NAMALWA (cell line): ENCODE measurements around the gene AVPR2.
A peak's percentile ranks its signal among the peaks of the same experiment; 100 is the strongest.

Source experiments
- DNase-seq: peaks from one replicate; pipeline ENCODE4 v3.0.0-alpha.2; 2015; ENCODE audit warnings: low spot score

AVPR2 gene

DNA sequence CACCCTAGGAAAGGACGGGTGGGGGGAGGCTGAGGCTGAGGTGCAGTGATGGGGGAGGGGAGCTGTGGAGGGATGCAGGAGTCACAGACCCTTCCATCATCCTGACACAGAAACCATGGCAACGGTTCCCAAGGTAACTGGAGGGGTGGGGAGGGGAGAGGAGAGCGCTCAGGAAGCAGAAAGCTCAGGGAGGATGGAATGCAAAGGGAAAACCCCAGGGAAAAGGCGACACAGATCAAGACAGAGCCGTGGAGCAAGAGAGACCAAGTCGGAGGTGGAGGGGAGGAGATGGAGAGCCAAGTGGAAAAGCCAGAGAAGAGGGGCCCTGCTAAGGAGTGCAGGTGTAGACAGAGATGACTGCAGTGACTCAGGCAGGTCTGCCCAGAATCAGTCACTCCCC, 33.0 kb upstream of the AVPR2 start:
- no peak for DNase-seq

DNA sequence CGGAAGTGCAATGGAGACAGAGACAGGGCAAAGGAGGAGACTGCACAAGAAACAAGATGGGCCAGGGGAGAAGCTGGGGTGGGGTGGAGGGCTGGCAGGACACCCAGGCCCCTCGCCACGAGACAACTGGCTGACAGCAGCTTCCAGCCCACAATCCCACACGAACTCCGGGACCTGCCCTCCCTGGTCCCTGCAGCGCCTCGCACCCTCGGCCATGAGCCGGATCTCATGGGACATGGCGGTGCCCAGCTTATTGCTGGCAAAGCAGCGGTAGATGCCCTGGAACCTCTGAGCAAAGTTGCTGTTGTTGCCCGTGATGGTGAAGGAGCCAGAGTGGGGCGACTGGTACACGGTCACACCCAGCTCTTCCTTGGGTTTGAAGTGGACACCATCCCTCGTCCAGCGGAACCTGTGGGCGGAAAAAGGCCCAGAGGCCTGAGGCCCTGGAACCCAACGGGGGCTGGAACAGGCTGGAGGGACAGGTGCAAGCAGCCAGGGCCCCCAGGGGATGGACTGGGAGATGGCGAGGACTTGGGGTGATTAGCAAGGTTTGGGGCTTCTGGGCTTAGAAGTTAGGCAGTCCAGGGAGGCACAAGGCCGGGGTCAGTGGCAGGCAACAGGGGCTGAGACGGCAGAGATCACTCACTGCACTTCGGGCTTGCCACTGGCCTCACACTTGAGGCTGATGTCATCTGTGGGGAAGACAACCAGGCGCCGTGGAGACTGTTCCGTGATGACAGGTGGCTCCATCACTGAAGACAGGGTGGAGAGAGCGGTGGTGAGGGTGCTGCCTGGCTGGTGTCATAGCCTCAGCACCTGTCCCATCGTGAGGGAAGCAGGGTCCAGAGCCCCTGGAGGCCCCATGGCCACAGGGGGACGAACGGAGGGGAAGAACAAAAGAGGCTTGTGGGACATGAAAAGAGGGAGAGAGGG, 32.3 kb upstream of the AVPR2 start:
- DNase-seq, result no peak

DNA sequence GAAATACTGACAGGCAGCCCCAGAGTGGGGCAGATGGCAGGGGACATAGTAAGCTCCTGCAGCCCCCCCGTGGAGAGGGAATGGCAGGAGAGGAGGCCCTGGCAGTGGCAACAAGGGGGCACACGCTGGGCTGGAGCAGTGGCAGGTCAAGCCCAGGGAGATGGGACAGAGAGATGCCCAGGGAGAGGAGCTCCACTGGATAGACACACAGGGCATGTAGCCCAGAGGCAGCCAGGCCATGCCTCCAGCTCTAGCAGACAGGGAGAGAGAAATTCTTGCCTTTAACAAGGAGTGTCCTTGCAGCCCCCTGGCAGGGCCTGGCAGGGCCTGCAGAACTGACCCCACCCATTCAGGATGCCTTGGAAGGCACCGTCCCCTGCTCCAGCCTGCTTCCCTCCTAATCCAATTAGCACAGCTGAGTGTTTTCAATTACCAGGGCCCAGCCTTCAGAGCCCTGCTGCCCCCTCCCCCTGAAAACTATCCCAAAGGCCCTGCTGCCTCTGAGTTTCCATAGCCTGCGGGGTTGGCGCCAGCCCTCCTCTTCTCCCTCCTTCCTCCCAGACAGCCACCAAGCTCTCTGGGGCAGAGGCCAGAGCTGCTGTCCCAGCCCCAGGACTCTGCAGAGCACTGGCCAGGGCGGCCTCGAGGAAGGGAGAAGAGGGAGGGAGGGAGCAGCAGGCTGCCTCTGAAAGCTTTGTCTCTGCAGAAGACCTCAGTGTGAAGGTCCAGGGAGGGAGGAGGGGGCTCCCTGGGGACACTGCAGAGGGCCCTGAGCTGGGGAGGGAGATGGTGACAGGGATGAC, 31.0 kb upstream of the AVPR2 start:
- no peak for DNase-seq

DNA sequence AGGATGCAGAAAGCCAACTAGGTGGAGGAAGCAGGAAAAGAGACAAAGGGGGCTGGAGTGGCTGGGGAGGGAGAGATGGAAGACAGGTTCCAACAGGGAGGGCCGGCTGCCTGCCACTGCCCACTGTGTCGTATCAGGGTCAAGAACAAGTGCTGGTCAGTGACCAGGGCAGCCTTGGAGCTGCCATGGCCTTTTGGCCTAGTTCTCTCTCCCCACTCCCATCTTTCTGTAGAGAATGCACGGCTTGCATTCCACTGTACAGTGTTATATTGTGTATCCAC, 30.4 kb upstream of the AVPR2 start:
- DNase-seq, result no peak

DNA sequence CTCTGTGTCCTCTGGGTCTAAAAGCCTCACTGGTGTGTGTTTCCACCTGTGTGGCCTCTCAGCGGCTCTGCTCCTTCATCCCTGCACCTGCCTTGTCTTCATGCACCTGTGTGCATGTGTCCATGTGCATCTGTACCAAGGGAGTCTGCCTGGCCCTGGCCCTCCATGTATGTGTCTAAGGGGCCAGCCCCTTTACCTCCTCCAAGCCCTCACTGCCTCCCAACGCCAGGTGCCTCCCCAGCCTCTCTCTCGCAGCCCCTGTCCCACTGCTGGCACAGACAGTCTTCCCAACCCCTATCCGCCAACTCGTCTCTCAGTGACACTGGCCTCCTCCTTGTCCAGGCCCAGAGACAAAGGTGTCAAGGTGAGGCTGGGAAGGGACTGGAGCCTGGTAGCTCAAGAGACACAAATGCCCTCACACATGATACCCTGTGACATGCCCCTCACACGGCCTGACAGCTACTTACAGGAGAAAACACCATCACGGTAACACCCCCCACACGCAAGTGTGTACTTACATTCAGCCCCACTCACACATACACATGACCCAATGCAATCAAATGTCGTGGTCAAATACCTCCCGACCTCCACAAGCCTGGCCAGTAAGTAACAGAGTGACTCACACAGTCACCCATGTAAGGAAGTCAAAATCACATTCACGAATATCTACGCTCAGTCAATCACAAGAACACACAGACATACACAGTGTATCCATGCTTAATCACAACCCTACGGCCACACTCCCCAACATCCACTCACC, 29.9 kb upstream of the AVPR2 start:
- DNase-seq, result no peak

DNA sequence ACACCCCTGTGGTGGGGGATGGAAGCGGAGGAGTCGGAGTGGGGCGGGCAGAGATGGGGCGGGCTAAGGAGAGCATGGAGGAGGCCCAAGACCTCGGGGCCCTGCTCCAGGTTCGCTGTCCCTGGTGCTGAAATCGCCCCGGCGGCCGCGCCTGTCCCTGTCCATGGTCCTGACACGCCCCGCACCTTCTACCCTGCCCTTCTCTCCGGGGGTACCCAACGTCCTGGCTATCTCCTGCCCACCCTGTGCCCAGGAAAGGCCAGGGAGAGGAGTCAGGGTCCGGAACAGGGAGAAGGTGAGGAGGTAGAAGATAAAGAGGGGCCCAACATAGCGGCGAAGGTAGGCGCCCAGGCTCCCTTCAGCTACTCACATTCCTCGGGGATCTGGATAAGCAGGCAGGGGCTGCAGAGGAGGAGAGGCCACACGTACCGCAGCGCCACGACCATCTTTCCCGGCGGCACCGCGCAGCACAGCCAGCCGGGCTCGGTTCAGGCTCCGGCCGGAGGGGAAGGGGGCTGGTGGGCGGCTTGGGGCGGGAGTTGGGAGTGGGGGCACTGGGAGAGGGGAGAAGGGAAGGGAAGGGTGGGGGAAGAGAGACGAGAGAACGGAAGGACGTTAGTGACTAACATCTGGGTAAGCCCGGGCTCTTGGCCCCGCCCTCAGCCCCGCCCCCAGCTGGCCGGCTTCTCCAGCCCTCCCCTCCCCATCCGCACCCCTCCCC, 28.9 kb upstream of the AVPR2 start:
- peak; percentile 38 for DNase-seq

DNA sequence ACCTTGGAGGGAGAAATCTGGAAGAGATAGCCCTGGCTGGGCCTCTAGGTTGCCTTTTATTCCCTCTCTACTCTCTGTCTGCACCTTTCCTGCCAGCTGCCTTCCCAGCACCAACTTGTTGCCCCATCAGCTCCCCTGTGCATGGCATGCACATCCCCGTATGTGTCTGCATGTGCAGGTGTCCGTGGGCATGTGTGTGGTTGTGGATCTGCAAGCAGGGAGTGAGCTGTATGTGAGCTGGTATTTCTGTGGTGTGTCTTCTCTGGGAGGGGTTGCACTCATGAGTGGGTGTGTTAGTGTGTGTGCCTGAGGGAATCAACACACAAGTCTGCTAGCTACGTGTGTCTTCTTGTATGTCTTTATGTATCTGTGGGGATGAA, 28.4 kb upstream of the AVPR2 start:
- DNase-seq, result no peak

DNA sequence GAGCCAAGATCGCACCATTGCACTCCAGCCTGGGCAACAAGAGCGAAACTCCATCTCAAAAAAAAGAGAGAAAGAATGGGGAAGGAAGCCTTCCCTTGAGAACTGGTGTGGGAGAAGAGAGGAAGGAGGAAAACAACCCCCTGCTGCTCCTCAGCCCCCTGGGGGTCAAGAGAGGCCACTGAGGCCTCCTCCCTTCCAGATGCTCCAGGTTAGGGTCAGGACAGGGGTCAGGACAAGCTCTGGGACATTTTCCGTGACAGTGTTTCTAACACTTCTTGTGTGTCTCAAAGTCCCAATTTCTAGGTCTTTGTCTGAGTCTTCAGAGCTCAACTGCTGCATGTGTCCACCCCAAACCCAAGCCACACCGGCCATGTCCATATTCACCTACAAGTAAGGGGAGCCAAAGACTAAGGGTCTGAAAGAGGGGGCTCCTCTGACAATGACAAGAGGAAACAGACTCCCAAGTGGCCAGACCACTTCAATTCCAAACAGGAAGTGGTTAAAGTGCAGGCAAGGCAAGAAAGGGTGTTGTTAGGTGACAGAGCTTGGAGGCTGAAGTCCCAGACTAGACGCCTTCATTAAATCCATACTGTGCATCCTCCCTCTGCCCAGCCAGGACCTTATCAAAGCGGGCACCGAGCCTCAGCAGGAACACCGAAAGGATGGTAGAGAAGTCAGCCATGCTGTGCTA, 26.8 kb upstream of the AVPR2 start:
- DNase-seq, result no peak

DNA sequence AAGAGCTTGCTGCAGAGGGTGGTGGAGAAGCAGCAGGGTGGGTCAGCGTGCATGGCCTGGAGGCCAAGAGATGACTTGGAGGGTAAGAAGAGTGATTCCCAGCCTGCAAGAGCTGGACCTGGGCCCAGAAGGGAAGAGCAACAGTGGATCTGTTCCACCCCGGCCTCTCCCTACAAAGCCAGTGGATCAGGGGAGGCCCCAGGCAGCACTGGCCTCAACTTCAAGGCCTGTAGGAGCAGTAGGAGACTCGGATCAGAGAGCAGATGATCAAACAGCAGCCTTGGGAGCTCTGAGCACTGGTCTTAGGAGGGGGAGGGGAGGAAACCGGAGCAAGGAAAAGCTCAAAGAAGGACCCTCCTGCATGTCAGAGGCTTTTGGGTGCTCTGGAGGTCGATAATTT, 26.1 kb upstream of the AVPR2 start:
- DNase-seq, result no peak

DNA sequence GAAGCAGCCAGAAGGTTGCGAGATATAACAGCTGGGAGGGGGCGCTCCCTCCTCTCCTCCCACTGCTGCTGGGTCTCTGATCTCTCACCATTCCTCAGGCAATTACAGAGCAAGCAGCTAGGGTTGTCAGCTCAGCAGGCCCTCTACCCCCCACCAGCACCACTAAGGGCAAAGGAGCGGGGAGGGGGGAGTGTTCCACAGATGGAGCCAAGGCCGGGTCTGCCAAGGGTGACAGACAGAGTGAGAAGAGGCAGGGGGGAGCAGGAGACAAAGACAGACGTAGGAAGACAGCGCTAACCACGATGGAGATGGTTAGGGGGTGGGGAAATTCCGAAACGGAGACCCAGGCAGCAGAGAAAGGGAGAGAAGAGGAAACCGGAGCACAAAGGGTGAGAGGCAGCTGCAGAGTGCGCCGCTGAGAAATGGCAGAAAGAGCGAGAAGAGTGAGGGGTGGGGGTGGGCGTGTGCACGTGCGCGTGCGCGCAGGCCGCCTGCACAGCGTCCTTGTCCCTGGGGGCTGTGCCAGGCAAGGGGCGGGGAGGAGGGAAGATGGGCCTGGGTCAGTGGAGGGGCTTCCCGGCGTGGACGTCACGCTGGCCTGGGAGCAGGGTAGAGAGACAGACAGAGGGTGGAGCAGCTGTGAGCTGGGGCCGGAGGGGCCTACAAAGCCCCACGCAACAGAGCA, 25.4 kb upstream of the AVPR2 start:
- no peak for DNase-seq

DNA sequence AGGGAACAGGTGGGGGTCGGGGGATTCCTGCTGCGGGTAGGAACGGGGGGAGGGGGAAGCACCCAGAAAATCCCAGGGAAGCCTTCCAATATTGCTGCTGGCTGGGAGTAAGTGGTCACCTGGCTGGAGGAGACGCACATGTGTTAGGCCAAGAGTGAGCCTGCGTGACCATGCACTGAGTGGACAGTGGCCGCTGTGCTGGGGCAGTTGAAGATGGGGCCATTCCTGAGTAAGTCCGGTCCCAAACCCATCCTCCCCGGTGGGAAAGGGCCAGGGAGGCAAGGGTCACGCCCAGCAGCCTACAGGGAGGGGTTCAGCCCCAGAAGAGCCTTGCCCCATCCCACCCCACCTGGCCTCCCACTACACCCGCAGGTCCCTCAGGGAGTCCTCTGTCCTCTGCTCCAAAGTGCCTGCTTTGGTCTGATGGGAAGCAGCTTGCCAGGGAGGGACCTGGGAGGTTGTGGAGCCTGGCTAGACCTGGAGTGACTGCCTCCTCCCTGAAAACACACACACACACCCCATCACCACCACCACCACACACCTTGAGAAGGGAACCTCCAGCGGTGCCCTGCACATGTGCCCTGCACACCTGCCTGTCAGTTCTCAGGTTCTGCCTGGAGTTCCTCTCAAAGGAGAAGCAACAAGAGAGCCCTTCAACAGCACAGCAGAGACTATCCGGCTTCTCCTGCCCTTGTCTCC, 24.6 kb upstream of the AVPR2 start:
- no peak for DNase-seq

DNA sequence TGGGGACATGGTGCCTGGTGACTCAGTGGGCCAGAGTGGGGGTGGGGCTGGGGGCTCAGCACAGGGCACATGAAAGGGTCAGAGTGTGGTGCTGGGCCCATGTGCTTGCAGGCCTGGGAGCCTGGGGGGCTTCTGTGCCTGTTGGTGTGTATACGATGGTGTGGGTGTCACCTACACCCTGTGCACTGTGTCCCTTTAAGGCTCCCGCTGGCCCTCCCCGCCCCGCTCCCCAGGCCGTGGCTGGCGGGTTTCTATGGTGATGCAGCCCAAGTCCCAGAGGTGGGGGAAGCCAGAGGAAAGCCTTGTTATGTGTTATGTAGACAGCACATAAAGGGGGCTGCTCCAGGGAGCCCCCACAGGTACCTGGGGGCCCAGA, 24.0 kb upstream of the AVPR2 start:
- no peak for DNase-seq

DNA sequence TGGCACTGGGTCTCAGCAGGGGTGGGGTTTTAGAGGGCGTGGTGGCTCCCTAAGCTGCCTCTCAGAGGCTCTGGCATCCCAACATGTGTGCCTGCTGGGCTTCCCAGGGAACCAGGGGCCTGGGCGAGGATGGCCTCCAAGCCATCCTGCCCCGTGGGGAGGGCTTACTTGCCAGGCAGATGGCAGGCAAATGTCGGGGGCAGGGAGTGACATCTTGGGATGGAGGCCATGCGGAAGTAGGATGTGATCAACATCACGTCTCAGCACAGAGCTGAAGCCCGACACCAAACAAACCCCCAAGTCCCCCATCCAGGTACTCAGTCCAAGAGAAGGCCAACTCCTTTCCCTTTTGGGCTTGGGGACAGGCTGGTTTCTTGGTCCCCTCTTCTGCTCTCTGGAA, 23.2 kb upstream of the AVPR2 start:
- no peak for DNase-seq

DNA sequence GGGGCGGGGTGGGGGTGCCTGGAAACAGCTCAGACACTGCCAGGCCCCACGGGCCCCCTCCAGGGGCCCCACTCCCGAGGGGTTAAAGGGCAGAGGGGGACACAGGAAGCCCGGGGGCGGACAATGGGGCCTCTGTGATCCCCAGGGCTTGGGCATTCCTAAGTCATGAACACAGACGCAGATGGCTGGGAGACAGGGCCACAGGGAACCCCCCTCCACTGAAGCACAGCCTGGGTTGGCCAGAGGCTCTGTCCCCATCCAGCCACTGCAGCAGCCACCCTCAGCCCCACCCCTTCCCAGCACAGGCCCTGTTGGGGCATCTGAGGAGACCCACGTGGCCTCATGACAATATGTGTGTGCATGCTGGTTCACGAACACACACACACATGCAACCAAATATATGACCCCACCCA, 22.4 kb upstream of the AVPR2 start:
- no peak for DNase-seq

DNA sequence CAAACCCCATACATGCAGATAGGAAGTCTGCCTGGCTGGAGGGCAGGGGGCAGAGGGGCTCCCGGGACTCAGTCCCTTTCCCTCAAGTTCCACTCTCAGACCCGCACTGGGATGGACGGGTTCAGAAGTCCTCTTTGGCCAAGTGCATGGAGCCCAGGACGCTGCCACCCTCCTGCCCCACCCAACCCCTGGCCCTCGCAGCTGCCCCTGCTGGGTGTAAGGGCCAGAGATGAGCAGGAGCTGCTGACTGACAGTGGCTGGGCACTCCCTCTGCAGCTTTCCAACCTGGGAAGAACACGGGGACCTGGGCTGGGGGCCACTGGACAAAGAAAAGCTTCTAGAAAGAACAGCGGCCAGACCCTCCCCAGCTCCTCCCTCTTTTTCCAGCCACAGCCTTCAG, 21.9 kb upstream of the AVPR2 start:
- no peak for DNase-seq

DNA sequence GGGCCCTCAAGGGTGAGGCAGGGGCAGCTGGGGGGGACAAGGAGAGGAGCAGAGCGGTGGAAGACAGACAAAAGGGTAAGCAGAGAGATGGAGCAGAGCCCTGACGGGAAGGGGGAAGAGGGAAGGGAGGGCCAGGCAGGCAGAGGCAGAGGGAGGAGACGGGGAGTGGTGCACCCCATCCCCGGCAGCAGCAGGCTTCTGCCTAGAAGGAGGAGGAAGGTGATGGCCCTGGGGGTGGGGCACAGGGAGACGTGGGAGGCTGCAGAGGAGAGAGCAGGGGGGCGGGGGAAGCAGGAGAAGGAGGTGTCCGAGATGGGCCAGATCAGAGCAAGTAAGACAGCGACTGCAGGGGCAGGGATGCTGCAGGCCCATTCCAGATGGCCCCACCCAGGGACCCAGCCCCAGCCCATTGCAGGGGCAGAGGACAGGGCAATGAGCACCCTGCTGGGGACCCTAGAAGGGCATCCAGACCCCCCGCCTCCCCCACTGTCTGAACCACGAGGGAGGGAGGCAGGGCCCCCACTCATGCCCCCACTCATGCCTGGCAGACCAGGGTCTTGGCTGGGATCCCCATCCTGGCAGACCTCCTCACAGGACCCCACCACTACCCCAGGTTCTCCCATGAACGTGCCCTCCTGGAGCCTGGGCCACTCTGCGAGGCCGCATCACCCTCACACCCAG, 21.2 kb upstream of the AVPR2 start:
- DNase-seq, result no peak

DNA sequence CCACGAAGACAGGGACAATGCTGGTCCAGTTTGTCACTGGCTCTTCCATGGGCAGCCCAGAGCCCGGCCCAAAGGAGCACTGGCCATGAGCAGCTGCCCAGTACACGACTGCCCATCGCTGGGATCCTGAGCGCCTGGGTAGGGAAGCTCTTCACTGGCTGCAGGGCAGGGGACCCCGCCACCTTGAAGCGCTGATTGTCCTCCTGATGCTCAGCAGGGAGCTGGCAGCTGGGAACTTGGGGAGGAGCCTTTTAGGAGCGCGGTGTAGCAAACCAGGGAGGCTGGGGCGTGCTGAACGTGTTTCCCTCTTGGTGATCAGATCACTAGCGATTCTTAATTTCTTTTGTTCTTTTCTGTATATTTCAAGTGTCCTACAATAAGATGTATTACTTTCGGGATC, 20.3 kb upstream of the AVPR2 start:
- DNase-seq, result no peak

DNA sequence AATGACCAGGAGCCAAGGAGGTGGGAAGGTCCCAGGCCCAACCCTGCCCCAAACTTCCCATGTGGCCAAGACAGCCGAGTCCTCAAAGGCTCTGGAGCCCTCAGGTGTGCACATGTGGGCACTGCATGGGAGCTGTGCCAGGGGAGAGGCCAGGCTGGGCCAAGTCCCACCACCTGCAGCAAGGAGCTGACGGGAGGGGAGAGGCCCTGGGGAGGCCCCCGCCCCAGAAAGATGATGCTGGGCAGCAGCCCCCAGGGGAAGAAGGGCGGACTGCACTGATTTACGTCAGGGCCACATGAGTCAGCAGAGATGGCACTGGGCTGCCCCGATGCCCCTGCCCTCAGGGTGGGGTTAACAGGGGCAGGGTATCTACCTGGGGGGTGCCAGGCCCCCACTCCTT, 19.9 kb upstream of the AVPR2 start:
- DNase-seq, result no peak

DNA sequence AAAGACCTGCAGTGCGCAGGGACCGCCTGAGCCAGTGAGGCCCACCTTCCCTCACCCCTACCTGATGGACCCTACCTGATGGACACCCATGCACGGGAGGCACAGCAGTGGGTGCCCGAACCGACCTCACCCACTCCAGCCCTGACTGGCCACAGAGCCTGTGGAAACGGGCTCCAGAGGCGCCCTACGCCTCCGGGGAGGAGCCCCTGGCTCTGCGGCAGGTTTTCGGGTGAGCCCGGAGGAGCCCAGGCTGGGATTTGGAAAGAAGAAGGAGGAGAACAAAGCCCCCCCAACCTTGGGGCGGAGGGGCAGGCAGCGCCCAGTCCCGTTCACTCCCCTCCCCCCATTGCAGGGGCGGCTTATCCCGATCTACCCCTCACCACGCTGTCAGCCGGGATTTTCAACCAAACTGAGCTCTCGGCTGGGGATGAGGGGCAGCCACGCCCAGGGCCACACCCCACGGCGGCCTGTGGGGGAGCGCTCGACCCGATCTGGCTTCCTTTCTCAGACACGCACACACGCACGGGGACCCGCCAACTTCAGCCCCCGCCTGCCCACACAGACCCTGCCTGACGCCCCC, 19.2 kb upstream of the AVPR2 start:
- no peak for DNase-seq
